HG02884 (cell line): Measurements from ENCODE around the gene GUCY2F.

Experiments used
- ATAC-seq: cut with Tn5 transposase; IDR thresholded peaks from one replicate; pipeline ENCODE4 v1.9.1; 2021; ENCODE audit warnings: mild to moderate bottlenecking, moderate library complexity; ENCODE audit not compliant: unreplicated experiment

GUCY2F gene

GRCh38 chrX:109481986-109482385 is at the start of gene GUCY2F:
TSS of gene GUCY2F (minus strand) at chrX:109482086. CDS start at chrX:109475936, 6,150 bp downstream.
- no peak for ATAC-seq

GRCh38 chrX:109519001-109519400 is 37.1 kb upstream of the GUCY2F start:
- no peak for ATAC-seq

GRCh38 chrX:109511113-109511512 is 29.2 kb upstream of the GUCY2F start:
- no peak for ATAC-seq

GRCh38 chrX:109508915-109509314 is 27.0 kb upstream of the GUCY2F start:
- ATAC-seq, result no peak

GRCh38 chrX:109501176-109501575 is 19.3 kb upstream of the GUCY2F start:
- ATAC-seq, result no peak

GRCh38 chrX:109498434-109498833 is 16.5 kb upstream of the GUCY2F start:
- no peak for ATAC-seq

GRCh38 chrX:109489174-109489573 is 7.3 kb upstream of the GUCY2F start:
- ATAC-seq, result no peak

GRCh38 chrX:109487640-109488039 is 5.8 kb upstream of the GUCY2F start:
- ATAC-seq, result peak; percentile 77

GRCh38 chrX:109485470-109486340 is 3.8 kb upstream of the GUCY2F start:
- ATAC-seq, result peak; percentile 57

GRCh38 chrX:109484886-109485285 is 3.0 kb upstream of the GUCY2F start:
- no peak for ATAC-seq

GRCh38 chrX:109475174-109475891 is 6.6 kb downstream of the GUCY2F start:
- no peak for ATAC-seq

- peak; percentile 80 for ATAC-seq
Measured at GRCh38 chrX:109472939-109473735, 8.7 kb downstream of the GUCY2F start.

- no peak for ATAC-seq
Measured at GRCh38 chrX:109464231-109464630, 17.7 kb downstream of the GUCY2F start.

GRCh38 chrX:109463784-109464183 is 18.1 kb downstream of the GUCY2F start:
- no peak for ATAC-seq

GRCh38 chrX:109448282-109448938 is 33.5 kb downstream of the GUCY2F start:
- ATAC-seq, result no peak

GRCh38 chrX:109441266-109441665 is 40.6 kb downstream of the GUCY2F start:
- ATAC-seq, result no peak

- ATAC-seq, result peak; percentile 92
Measured at GRCh38 chrX:109440475-109440874, 41.4 kb downstream of the GUCY2F start.

- ATAC-seq, result no peak
Measured at GRCh38 chrX:109409181-109409580, 72.7 kb downstream of the GUCY2F start.

- no peak for ATAC-seq
Measured at GRCh38 chrX:109403922-109404321, 78.0 kb downstream of the GUCY2F start.

- ATAC-seq, result no peak
Measured at GRCh38 chrX:109399831-109400230, 82.1 kb downstream of the GUCY2F start.

- no peak for ATAC-seq
Measured at GRCh38 chrX:109398833-109399232, 83.1 kb downstream of the GUCY2F start.
